NCI-H1694 (cell line): ENCODE measurements around the gene BARHL1.
A peak's percentile ranks its signal among the peaks of the same experiment; 100 is the strongest.

Experiments used
- DNase-seq: peaks from one replicate; lab custom pipeline; 2025; lab: John Stamatoyannopoulos, UW

Gene BARHL1

GRCh38 chr9:132615774-132616173 lies 33.4 kb downstream of the BARHL1 start:
- no peak for DNase-seq

DNA sequence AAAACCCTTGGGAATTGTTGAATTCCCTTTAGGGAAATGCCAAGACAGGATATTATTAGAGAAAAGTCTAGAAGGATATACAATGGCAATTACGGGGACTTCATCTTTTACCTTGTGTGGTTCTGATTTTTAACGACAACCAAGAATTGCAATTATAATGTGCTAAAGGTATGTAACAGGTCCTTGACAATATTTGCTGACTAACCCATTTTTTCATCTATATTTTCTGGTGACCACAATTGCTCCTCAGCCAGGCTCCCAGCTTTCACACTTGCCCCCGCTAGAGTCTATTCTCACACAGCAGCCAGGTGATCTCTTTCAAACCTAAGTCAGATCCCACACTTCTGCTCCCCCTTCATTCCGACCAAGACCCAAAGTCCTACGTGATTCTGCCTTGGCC lies 34.3 kb downstream of the BARHL1 start:
- DNase-seq = no peak

DNA sequence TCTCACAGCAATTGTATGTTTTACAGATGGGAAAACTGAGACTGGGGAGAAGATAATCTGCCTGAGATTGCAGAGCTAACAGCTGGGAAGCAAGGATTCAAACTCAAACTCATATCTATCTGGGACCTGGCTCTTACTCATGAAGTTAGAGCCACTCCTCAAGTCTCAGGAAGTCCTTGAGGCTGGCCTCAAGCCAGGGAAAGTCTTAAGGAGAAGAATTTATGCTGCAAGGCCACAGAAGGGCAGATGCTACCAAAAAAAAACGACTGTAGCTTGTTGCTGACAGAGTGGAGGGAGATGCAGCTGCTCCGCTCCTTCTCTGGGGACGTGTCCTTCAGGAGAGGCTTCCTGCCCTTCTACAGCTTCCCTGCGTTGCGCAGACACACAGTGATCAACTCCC lies 39.8 kb downstream of the BARHL1 start:
- no peak for DNase-seq

DNA sequence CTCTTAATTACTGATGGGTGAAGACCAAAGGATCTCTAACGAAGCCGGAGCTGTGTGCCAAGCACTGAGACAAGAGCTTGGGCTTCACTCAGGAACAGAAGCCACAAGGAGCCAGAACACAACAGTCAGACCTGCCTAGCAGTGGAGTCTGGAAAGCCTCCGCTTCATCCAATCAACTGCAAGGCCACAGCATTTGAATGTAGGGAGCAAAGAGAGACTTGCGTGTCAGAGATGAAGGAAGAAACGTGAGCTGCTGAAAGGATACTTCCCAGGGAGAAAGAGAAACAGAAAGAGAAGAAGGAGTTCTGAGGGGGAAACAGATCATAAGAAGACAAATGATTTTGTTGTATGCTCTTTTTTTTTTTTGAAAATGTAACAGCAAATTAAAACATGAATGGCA lies 43.9 kb downstream of the BARHL1 start:
- DNase-seq = no peak

DNA sequence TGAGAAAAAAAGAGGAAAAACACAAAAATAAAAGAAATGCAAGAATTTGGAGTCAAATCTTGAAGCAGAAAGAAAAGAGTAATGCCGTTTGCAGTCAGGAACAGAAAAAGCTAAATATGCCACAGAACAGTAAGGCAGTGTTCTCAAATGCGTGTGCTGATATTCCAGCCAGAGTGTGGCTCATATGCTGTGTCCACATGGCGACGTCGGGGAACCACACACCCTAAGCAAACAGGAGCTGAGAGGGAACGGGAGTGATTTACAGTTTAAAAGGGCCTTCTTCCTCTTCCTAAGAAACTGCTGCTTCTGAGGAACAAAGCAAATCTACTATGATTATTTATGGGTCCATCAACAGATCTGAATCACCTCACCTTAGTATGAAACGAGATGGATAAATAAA lies 44.7 kb downstream of the BARHL1 start:
- no peak for DNase-seq

- DNase-seq = no peak
Measured at GRCh38 chr9:132627594-132627993, 45.2 kb downstream of the BARHL1 start.

- no peak for DNase-seq
Measured at GRCh38 chr9:132628746-132629145, 46.3 kb downstream of the BARHL1 start.

DNA sequence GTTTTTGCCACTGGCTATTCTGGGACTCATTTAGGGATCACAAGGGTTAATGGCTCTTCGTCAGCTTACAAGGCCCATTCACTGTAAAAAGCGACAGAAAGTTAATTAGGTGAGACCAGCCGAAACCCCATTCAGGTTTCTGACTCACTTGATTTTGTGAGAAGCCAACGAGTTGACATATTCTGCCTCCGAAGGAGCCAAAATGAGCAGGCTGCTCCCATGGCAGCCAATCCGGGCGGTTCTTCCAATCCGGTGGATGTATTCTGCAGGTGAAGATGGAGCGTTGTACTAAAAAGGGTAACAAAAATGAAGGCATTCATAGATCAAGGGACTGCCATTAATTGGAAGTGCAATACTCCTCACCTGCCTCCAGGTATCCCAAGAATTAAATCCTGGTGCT lies 47.7 kb downstream of the BARHL1 start:
- DNase-seq = no peak

- no peak for DNase-seq
Measured at GRCh38 chr9:132630811-132631210, 48.4 kb downstream of the BARHL1 start.

DNA sequence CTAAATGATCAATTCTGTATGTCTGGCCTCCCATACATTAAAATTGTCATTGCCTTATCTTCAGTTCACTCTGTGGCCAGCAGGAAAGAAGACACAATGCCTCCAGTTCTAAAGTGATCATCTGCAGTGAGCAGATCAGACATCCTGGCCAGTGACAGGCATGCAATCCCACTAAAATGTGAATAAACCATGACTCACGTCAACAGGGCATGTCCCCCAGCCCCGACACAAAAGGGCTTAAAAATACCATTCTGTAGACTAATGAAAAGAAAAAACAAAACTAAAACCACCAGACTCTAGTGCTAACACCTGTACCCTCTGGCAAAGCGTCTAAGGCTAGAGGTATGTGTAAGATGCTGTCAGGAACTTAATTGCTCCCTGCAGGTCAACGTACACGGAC lies 48.9 kb downstream of the BARHL1 start:
- DNase-seq = no peak

DNA sequence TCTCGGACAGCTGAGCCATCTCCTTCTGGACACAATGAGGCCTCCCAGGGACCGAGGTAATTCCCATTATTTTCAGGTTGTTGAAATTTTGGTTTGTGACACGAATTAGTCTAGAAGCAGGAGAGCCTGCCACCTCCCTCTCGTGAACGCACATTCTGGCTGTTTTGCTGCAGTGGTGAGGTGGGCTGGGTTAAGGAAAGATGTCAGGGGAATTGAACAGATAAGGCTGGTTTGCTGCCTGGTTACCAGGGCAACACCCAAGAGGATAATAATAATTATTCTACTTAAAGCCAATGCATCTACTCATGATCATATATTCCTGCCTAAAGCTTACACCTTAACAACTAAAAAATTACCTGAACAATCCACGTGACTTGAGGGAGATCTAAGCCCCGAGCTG lies 49.3 kb downstream of the BARHL1 start:
- DNase-seq = no peak

- no peak for DNase-seq
Measured at GRCh38 chr9:132632413-132633129, 50.2 kb downstream of the BARHL1 start.

DNA sequence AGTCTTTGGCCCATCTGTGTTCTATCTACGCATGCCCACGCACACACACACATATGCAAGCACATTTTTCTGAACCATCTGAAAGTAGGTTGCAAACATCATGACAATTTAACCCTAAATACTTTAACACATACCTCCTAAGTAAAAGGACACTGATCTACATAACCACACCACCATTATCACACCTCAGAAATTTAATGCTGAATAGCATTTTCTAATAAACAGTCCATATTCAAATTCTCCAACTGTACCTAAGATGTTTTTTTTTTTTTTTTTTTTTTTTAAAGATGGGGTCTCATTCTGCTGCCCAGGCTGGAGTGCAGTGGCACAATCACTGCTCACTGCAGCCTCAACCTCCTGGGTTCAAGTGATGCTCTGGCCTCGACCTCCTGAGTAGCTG lies 51.9 kb downstream of the BARHL1 start:
- no peak for DNase-seq

DNA sequence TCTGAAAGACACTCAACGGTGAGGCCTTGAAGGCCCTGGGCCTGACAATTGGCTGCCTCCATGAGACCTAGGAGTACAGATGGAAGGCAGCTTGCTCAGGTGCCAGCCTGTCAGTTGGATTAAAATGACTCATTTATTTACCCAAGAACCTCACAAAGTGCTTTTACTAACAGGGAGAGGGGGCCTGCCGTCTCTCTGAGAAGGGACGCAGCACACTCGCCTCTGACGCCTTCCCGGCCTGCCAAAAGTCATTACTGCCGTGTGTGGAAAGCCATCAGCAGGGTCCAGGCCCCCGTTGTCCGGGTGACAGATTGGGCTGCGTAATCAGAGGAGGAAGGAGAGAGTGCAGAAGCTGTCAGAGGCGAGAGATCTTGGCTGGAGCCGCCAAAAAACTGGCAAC lies 54.9 kb downstream of the BARHL1 start:
- peak; percentile 91 for DNase-seq

- no peak for DNase-seq
Measured at GRCh38 chr9:132637801-132638200, 55.4 kb downstream of the BARHL1 start.

- DNase-seq = no peak
Measured at GRCh38 chr9:132638240-132638639, 55.8 kb downstream of the BARHL1 start.

GRCh38 chr9:132639322-132639721 lies 56.9 kb downstream of the BARHL1 start:
- no peak for DNase-seq
